22Rv1 (cell line): ENCODE measurements around the gene SH3BGRL2.

Experiments used
- H3K27ac ChIP-seq: fragments of 450-650 bp; 2 replicates; pipeline ENCODE4 v1.5.1; 2017
- CTCF ChIP-seq: fragments of 450-650 bp; IDR thresholded peaks from 2 replicates; pipeline ENCODE4 v1.5.1; 2017; ENCODE audit warnings: mild to moderate bottlenecking
- ZFX ChIP-seq: fragments of 450-650 bp; IDR thresholded peaks from 2 replicates; pipeline ENCODE4 v1.6.1; 2017; ENCODE audit warnings: antibody characterized with exemption, borderline replicate concordance

The SH3BGRL2 gene

GRCh38 chr6:79686707-79687309, 55.7 kb downstream of the SH3BGRL2 start:
- H3K27ac ChIP-seq, result no peak overlapping the region
- TF ChIP-seq ZFX (no peak), CTCF (no peak)

- TF ChIP-seq CTCF (no peak), ZFX (no peak)
- no peak overlapping the region for H3K27ac ChIP-seq
Measured at GRCh38 chr6:79687759-79688158, 56.6 kb downstream of the SH3BGRL2 start.

- TF ChIP-seq CTCF (no peak), ZFX (no peak)
- no peak overlapping the region for H3K27ac ChIP-seq
Measured at GRCh38 chr6:79694156-79694555, 63.0 kb downstream of the SH3BGRL2 start.

- H3K27ac ChIP-seq, result no peak overlapping the region
- TF ChIP-seq ZFX (no peak), CTCF (no peak)
Measured at GRCh38 chr6:79694623-79695343, 63.7 kb downstream of the SH3BGRL2 start.

GRCh38 chr6:79697430-79697829, 66.3 kb downstream of the SH3BGRL2 start:
- H3K27ac ChIP-seq, result no peak overlapping the region
- no peak for TF ChIP-seq CTCF
- no peak for TF ChIP-seq ZFX

- TF ChIP-seq ZFX, result no peak
- no peak for TF ChIP-seq CTCF
- H3K27ac ChIP-seq, result no peak overlapping the region
Measured at GRCh38 chr6:79699606-79700005, 68.5 kb downstream of the SH3BGRL2 start.

- TF ChIP-seq CTCF (no peak), ZFX (no peak)
- H3K27ac ChIP-seq, result no peak overlapping the region
Measured at GRCh38 chr6:79702691-79703090, 71.6 kb downstream of the SH3BGRL2 start.
